Stimulated activated CD4-positive, alpha-beta T cell treated with anti-CD3 and anti-CD28 coated beads, Interleukin-15, amount 100 ng/mL, for 24 hours (primary cell): ENCODE measurements around the gene CTRB1.
A peak's percentile ranks its signal among the peaks of the same experiment; 100 is the strongest.
"Not testable (repeated sequence)": the region's sequence is repeated elsewhere in the genome, so short reads cannot be mapped to it uniquely, and the experiment has no call there.

Experiments used
- DNase-seq: peaks from one replicate; pipeline ENCODE4 v3.0.0-alpha.2; 2020

The CTRB1 gene

DNA sequence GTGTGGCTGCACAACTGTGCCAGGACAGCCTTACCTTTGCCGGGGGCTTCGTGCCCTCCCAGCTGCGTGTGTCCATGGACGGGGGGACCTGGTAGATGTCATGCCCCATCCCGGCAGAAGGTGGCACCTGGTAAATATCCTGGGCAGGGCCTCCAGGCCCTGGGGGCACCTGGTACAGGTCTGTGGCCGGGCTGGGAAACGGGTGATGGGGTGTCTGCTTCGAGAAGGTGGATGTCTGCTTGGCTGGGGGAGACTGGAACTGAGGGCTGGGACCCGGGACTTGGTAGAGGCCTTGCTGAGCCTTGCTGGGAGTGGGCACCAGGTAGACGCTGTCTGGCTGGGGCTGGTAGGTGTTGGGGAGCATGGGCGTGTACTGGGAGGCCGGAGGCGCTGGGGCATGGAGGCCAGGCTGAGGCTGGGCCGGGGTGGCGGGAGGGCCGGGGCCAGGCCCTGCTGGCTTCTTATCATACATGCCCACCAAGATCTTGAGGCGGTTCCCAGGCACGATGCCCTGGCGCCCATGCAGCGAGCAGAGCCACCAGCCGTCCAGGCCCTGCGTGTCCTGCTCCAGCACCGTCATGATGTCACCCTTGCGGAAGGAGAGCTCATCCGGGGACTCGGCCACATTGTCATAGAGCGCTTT lies 23.8 kb downstream of the CTRB1 start:
- not testable (repeated sequence) for DNase-seq

DNA sequence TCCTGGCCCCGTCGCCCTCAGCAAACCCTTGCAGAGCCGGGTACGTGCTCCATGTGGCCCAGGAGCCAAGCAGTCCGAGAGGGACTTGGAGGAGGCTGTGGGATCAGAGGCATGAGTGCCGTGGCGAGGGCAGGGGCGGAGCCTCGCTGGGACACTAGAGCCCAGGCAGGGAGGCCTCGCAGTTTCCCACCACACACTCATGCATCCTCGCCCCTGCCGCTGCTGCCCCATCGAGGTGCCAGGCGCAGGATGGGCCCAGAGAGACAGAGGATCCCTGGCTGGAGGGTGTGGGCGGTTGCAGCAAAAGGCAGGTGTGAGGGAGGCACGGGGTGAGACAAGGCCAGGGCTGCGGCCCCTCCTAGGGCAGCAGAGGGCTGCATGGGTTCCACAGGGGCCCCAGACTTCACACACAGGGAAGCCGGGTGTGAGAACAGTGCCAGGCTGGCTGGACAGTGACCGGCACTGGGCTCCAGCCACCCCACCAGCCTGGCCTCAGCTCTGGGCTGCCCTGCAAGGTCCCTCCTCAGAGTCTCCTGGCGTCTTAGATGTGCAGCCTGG lies 25.0 kb downstream of the CTRB1 start:
- DNase-seq, result no peak

DNA sequence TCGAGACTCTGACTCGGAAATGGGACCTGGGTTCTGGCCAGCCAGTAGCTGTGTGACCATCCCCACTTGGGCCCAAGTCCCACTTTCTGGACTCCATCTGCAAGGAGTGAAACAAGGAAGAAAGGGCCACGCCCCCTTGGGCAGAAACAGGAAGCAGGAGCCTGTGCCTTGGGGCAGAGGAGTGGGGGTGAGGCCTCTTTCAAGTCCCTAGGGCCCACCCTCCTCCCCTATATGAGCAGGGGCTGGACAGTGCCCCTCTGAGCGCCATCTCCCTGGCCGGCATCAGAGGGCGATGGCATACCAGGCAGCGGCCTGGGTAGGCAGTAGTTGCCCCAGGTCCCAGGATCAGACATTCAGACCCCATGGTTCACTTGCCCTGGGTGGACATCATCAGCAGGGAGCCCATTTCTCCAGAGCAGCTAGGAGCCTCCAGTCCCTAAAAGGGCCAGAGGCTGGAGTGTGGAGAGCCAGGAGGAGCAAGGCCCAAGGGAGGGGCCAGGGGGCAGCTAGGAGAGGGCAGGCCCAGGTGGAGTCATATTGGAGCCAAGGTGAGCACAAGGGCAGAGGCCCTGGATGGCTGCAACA lies 25.5 kb downstream of the CTRB1 start:
- no peak for DNase-seq

DNA sequence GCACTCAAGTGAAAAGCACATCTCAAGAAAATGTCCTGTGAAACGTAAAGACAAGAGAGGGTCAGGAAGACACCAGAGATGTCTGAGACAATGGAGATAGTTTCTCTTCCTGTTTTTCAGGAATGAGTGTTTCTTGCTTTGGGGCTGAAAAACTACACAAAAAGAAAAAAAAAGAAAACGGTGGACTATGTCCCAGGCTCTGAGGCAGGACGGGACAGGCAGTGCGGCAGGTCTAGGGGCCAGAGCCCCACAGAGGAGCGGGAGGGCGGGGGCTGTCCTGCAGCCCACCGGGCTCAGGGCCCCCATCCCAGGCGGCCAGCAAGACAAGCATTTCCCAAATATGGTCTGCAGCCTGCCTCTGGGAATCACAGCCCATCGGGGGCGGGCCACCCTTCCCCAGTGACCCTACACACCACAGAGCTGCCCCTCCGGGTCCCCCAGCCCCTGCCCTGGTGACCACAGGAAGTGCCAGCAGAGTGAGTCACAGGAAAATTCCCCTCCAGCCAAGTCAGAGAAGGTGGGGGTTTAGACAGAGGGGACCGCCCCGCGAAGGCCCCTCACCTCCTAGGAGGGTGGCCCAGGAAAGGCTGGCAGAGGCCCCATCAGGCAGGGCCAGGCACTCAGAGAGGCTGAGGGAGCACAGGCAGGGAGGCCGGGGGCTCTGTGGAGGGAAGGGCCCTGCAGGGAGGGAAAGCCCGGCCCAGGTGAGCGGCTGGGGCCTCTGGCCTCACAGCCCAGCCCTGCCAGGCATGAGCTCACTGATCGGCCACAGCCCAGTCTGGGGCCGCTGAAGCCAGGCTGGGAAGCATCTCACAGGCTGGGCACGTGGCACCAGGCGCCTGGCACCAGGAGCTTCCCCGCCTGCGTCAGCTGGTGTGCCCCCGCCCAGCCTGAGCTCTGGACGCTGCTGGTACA lies 26.3 kb downstream of the CTRB1 start:
- DNase-seq, result no peak

DNA sequence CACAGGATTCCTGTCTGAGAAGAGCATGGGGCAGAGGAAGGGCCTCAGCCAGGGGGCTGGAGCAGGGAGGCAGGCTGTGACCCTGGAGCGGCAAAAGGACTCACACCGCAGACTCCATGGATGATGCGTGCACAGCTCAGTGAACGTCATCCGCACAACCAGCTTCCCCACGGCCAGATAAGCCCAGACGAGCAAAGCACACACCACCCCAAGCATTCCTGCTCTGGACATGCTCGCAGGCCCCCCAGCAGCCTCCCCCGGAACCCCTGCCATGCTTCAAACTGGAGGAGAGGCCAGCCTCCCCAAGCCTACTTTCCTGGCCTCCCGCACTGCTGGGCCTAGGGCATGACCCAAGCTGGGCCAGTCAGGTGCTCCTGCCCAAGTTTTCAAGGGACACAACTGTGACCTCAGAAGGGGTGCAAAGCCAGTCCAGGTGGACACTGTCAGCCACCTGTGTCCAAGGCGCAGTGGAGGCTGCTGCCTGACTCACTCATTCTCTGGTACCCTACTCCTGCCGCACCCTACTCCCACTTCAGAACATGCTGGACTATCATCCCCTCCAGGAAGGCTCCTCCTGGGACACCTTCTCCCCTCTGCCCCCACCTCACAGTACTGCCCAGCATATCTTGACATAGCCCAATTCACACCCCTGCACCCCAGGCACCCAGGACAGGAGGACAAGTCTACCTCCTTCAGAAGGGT lies 27.9 kb downstream of the CTRB1 start:
- DNase-seq, result no peak

DNA sequence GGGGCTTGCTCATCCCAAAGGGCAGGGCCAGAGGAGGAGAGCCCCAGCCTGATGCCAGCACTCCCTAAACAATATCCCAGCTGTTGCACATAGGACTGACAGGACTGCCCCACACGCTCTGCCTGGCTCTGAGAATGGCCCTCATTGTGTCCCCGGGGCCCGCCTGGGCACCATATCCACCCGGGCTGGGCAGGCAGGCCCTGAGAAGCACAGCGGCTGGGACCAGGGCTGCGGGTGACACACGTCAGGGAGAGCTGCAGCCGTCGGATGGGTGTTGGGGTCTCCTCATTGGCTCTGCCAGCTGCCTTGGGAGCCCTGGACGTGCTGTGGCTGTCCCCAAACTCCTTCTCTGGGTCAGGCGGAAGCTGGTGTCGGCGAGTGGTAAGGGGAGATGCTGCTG lies 28.5 kb downstream of the CTRB1 start:
- no peak for DNase-seq

DNA sequence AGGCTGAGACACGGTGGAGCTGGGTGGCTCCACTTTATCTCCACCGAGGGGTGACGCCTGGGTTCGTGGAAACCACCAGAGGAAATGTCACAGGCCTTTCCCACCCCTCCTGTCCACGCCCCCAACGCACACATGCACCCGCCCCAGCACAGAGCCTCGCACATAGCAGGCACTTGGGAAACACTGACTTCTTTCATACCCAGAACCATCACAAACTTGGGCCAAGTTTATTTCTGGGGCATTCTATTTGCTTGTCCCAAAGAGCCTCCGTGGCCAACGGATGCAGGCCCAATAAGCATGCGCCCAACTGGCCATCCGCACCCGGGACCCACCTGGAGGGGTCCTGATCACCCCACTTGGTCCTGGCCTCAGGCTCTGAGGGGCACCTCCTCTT lies 29.4 kb downstream of the CTRB1 start:
- DNase-seq, result no peak

DNA sequence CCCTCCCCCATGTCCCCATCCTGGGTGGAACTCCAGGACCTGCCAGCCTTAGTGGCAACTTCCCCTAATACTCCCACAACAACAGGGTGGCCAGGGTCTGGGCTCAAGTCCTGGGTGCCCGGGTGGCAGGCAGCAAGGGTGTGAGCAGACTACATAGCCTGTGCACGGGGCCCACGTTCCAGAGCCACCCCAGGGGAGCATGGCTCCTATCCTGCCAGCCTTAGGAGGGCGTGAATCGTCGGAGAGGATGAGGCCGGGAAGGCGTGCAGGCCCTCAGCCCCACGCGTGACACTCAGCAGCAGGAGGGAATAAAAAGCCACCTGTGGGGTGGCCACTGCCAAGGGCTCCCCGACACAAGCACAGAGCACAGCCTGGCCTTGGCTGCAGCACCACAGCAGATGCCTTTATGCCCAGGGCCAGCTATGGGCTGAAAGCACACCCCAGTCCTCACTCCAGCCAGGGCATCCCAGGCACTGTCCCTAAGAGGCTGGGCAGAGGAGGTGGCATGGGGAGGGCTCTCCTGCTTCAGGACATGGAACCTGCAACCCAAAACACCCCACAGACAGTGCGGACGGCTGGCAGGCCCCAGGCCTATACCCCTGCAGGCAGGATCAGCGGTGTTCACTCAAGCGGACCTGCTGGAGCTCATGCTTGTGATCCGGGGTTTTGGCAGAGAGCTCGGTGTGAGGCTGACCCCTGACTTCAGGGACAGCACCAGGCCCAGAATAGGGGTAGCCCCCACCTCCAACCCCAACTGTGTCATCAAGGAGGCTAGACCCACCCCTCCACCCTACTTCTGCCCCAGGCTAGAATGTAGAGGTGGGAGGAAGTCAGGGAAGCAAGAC lies 30.0 kb downstream of the CTRB1 start:
- DNase-seq, result no peak

DNA sequence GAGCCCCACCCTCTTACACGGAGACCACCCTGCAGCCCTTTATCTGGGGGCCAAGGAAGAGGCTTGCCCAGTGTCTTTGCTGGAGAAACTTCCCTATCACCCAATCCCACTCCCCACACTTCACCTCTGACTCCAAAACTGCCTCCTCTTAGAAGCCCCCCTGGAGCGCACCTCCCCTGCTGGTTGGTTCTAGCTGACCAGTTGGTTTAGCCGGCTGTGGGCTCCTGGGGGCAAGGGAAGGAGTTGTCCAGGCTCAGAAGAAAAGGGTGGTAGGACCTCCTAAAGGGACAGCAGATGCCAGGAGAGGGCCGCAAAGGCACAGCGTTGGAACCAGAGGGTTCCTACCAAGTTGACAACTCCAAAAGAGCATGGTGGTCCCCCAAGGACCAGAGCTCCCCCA lies 30.7 kb downstream of the CTRB1 start:
- DNase-seq, result no peak

DNA sequence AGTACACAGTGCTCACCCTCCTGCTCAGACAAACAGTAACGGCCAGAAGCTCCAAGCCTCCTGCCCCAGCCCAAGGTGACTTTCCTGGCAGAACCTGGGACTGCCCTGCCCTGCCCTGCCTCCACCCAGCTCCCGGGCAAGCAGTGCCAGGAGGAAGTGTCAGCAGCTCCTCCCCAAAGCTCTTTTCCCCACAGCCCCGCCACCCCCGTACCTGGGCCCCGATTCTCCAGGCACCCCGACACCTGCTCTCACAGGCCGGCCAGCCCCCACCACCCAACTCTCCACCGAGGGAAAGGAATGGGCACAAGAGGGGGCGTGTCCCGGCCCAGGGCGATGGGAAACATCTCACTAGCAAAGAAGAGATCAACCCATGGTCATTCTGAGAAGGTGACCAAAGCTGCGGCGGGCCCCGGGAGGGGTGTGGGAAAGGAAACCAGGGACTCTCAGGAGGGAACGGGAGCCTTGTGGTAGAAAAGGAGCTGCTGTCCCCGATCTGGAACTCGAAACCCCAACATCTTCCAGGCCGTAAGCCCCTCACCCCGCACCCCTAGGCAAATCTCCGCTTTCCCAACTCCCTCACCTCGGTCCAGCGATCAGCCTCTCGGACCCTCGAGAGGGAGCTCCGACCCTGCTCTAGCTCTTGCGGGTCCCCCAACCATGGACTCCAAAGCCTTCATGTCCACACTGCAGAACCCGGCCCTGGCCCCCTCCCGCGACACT lies 31.5 kb downstream of the CTRB1 start:
- DNase-seq, result no peak

DNA sequence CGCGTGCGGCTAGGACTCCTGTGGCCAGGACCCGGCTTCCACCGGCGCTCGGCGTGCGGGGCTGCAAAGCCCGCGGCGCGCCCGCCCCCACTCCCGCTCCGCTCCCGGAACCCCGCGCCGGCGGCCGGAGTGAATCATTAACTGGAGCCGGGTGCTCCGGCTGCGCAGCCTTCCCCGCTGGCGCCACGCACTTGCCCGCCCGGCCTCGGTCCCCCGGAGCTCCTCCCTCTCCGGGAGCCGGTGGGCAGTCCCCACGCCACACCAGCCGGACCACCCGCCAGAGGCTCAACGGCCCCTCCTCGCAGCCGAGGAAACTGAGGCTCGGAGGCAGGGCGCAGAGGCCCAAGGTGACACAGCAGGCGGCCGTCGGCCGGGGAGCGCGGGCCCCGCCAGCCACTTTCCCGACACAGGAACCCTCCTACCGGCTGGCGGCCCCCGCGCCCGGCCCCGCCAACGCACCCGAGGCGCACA lies 32.1 kb downstream of the CTRB1 start:
- peak; percentile 33 for DNase-seq

DNA sequence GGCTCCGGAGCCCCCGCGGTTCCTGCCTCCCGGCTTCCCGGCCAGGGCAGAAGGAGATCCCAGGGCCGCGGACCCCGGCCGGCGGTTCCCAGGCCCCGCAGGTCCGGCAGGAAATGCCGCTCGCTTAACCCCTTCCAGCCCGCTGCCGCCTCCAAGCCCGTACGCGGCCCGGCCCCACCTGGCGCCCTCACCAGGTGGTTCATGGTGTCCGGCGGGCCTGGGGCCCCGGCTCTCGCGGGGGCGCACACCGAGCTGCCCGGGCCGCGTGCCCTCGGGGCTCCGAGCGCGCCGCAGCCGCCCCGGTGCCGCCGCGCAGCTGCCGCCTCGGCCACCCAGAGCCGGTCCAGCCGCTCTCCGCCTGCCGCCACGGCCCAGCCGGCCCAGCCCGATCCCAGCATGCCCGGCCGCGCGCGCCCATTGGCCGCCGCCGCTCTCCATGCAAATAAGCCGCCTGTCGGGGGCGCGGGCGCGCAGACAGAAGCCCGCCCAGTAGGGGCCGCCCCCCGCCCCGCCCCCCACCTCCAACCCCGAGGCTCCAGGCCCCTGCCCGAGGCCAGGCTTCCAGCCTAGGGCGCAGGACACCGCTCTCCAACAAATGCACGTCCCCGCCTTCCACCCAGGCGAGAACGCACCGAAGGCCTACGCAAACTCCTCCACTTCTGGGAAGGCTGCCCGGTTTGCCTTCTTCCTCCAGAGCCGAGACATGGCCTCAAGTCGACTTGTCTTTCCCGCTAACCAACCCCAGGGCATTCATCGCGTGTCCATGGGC lies 32.7 kb downstream of the CTRB1 start, which contains the start of gene BCAR1:
Gene BCAR1, minus strand, starts transcription at position 345 of the 769 bp plus-strand sequence. Its CDS starts 142 bp downstream, at position 203.
- DNase-seq, result peak; percentile 61

DNA sequence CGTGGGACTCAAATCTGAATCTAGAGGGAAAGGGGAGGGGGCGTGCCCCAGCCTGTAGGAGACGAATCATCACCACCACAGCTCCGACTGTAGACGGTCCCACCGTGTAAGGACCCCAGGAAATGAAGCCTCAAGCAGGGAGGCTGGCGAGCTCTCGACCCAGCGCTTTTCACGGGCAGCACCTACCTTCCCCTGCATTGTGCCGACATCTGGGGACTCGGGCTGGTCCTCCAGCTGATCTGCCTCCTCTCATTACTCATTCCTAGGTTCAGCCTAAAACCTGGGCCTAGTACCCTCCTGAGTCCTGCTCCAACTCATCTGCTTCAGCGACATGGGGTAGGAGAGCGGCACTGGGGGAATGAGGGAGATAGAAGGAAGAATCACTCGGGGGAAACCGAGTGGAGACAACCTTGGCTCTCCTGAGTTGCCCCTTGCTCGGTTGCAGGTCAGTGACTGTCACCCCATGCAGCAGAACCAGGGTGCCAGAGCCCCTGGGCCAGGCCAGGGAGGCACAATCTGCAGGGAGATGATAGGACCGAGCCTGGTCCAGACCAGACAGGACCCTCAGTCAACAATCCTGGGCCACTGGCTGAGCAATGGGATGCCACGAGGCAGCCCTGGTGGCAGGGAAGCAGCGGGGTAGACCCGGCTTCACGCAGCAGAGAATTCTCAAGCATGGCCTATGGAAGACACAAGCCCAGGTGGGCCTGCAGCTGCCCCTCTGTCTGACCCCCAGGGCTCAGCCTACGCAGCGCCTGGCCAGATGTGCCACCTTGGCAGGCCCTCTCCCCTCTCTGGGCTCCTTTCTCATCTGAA lies 33.5 kb downstream of the CTRB1 start:
- DNase-seq, result no peak

DNA sequence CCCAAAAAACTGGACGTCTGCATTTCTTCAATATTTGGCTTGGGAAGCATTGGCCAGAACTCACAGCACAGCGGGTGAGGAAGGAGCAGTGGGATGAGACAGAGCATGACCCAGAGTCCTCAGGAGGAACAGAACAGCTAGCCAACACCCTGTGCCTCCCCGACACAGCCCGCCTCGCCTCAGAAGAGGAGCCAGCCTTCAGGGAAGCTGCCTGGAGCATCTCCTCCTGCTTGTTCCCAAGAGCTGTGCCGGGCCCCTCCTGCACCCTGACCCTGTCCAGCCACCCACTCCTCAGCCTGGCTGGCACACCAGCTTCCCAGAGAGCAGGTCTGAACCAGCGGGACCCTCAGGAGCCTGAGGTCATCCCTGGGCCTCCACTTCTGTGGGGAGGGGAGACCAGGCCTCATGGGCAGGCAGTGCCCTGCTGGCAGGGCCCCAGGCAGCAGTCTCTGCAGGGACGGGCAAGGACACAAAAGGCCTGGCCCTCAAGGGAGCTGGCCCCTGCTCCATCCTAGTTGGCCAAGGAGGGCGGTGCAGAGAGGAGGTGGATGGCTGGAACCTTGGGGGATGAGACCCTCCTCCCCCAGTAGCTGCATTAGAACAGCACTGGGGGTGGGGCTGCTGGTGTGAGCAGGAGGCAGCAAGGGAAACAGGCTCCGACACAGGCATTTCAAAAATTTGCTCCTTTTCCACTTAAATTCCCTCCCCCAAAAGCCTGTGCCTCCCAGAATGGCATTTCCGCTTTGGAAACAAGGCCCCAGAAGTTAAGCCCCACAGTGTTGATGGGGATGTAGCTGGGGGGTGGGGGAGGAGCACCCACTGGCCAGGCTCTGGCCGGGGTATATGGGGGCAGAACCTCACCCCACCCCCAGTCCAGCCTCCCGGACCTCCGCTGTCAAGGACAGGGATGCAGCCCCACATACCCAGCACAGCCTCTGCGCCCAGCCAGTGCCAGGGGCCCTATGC lies 34.4 kb downstream of the CTRB1 start:
- DNase-seq, result no peak

DNA sequence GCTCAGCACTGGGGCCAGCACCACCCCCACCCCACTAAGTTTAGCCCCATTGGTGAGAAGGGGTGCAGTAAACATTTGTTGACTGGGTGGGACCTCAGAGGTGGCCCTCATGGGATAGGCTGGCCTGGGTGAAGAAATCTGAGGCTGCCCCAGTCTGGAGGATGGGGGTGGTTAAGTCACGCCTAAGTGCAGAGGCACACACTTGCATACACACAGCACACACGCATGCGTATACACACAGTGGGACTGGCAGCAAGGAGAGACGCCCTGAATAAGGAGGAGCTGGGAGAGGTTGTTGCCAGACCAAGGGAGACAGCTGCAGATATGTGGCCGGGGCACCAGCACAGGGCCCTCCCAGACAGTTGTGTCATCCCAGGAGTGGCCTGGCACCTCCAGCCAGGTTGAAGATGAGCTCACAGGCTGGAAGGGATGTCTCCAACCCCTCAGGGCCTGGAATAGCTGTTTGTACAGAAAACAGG lies 35.6 kb downstream of the CTRB1 start:
- DNase-seq, result no peak

DNA sequence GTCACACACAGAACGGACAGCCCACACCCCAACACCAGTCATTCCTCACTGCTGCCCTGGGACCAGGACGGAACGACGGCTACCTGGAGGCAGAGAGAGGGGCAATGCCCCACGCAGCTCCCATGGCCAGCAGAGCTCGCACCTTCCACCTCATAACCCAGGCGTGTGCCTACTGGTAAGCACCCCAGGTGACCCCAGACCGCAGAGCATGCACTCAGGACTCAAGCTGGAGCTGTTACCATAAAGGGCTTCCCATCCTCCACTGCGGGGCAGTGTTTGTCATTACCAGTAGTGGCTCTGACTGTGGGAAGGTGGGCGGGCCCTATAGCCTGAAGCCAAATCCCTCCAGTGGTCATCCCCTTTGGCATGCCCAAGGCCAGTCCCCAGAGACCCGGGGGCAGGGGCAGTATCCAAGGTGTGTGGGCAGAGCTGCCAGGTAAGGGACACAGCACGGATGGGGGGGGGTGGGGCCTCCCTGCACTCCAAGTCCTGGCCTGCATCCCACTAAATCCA lies 37.3 kb downstream of the CTRB1 start:
- DNase-seq, result no peak

DNA sequence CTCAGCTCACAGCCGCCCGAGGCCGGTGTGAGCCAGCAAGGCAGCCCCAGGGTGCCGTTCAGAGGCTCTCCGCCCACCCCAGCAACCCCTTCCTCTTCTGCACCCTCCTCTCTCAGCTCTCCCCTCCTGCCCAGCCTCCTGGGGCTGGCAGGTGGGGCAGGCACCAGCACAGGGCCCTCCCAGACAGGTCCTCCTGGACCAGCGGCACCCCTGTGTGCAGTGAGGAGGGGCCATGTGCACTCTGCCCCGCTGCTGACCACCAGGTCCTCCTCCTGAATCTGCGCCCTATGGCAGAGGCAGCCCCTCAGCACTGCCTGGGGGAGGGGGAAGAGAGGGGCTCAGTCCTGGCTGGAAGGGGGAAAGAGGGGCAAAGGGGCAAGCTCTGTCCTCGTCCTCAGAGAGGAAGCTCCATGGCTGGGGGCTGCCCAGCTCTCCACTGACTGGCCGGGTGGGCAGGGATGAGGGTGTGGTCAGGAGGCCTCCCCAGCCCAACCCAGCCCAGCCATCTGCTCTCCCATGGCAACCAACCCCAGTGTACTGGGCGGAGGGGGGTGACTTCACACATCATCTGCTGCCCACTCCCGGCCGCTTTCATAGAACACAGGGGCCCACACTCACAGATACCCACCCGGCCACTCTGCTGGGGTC lies 38.0 kb downstream of the CTRB1 start:
- DNase-seq, result no peak
